ENCODE measurements around the gene VSNL1. TPM values are rescaled to one million over a fixed set of nuclear protein-coding genes. Genes with fewer than 3 reads are reported as not detected.

The VSNL1 gene
- total and polyA plus RNA-seq, 2 donors (not counting 1 experiment from before 2014, with no cell fraction given) = not detected

- Mint-ChIP-seq H3K27ac (no peak overlapping the region), H3K9me3 (ENCODE audit: insufficient read depth) (no peaks in the 10 kb centered on the region), H3K27me3 (no peaks in the 10 kb centered on the region), H3K4me3 (no peak overlapping the region), H3K4me1 (no peaks in the 10 kb centered on the region)
- Histone ChIP-seq H4K20me1 (ENCODE audit: control insufficient read depth, insufficient read depth, low read length, poor library complexity, severe bottlenecking) (no peaks in the 10 kb centered on the region), H3K4me1 (ENCODE audit: control insufficient read depth in 2 of 2, insufficient read depth in 2 of 2, low read length in 2 of 2) (no peaks in the 10 kb centered on the region), H3K9me3 (ENCODE audit: control extremely low read depth in 1 of 3, control insufficient read depth in 2 of 3, insufficient read depth in 1 of 3, low read length in 2 of 3) (no peaks in the 10 kb centered on the region), H3K4me2 (replicated peaks; ENCODE audit: low read depth, low read length, poor library complexity, severe bottlenecking) (no peak overlapping the region), H3K9ac (ENCODE audit: low read length) (no peak overlapping the region), H3K27ac (ENCODE audit: low read length in 2 of 2) (no peak overlapping the region), H3K79me2 (ENCODE audit: control insufficient read depth, insufficient read depth, low read length) (no peaks in the 10 kb centered on the region), H2AFZ (ENCODE audit: insufficient read depth, low read depth, low read length, poor library complexity, severe bottlenecking) (no peak overlapping the region), H3K4me3 (ENCODE audit: control extremely low read depth in 1 of 5, extremely low read depth in 1 of 5, insufficient read depth in 1 of 5, low read depth in 2 of 5, low read length in 4 of 5) (no peak overlapping the region), H3K36me3 (replicated peaks in 1 of 2; ENCODE audit: control extremely low read depth in 1 of 2, control insufficient read depth in 1 of 2, extremely low read depth in 1 of 2, insufficient read depth in 2 of 2, low read length in 1 of 2) (no peaks in the 10 kb centered on the region), H3K27me3 (replicated peaks in 1 of 4; ENCODE audit: control extremely low read depth in 1 of 4, control insufficient read depth in 3 of 4, insufficient read depth in 4 of 4, low read length in 3 of 4) (no peaks in the 10 kb centered on the region)
- ChIA-PET POLR2A (no interaction called here), CTCF (no interaction called here)
- intact Hi-C loops (cut with micrococcal nuclease) = no loop called here
- WGBS (ENCODE audit: insufficient coverage) = 100% methylated on average over 4 of the region's 4 CpGs
- DNase-seq = no peak
- no peak for ATAC-seq (ENCODE audit: low read depth)
- TF ChIP-seq EZH2 (IDR thresholded peaks at IDR 0.05; ENCODE audit: borderline replicate concordance, insufficient read depth, low read depth, low read length, poor library complexity, severe bottlenecking) = no peak
- TF ChIP-seq, protein P1, sequence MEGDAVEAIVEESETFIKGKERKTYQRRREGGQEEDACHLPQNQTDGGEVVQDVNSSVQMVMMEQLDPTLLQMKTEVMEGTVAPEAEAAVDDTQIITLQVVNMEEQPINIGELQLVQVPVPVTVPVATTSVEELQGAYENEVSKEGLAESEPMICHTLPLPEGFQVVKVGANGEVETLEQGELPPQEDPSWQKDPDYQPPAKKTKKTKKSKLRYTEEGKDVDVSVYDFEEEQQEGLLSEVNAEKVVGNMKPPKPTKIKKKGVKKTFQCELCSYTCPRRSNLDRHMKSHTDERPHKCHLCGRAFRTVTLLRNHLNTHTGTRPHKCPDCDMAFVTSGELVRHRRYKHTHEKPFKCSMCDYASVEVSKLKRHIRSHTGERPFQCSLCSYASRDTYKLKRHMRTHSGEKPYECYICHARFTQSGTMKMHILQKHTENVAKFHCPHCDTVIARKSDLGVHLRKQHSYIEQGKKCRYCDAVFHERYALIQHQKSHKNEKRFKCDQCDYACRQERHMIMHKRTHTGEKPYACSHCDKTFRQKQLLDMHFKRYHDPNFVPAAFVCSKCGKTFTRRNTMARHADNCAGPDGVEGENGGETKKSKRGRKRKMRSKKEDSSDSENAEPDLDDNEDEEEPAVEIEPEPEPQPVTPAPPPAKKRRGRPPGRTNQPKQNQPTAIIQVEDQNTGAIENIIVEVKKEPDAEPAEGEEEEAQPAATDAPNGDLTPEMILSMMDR (IDR thresholded peaks at IDR 0.05) = no peak
These were observed 94.5 kb downstream of the VSNL1 start for GRCh38 chr2:17634997-17635396.

DNA sequence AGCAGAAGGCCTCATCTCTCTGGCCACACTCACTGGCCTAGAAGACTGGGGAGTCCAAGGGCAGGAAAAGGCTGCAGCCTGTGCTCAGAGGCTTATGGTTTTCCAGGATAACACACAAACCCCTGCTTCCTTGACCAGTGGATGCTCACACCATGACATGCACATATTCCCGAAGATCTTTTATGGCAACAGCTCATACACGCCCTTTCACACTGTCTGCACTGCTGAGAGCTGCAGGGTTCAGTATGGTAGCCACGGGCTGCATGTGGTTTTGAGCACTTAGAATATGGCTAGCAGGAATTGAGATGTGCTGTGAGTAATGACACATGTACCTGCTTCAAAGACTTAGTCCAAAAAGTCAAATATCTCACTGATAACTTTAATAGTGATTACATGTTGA, 95.8 kb downstream of the VSNL1 start:
- Mint-ChIP-seq H3K4me1 (no peaks in the 10 kb centered on the region), H3K4me3 (no peak overlapping the region), H3K27ac (no peak overlapping the region), H3K27me3 (no peaks in the 10 kb centered on the region), H3K9me3 (ENCODE audit: insufficient read depth) (no peaks in the 10 kb centered on the region)
- DNase-seq (no peak), ATAC-seq (ENCODE audit: low read depth) (no peak)
- intact Hi-C loops (cut with micrococcal nuclease) = no loop called here
- H4K20me1 ChIP-seq (ENCODE audit: control insufficient read depth, insufficient read depth, low read length, poor library complexity, severe bottlenecking) = no peaks in the 10 kb centered on the region
- TF ChIP-seq, protein P1 (IDR thresholded peaks at IDR 0.05) = no peak
- TF ChIP-seq EZH2 (IDR thresholded peaks at IDR 0.05; ENCODE audit: borderline replicate concordance, insufficient read depth, low read depth, low read length, poor library complexity, severe bottlenecking) = no peak
- H3K27me3 ChIP-seq (replicated peaks in 1 of 4; ENCODE audit: control extremely low read depth in 1 of 4, control insufficient read depth in 3 of 4, insufficient read depth in 4 of 4, low read length in 3 of 4) = no peaks in the 10 kb centered on the region
- H3K36me3 ChIP-seq (replicated peaks in 1 of 2; ENCODE audit: control extremely low read depth in 1 of 2, control insufficient read depth in 1 of 2, extremely low read depth in 1 of 2, insufficient read depth in 2 of 2, low read length in 1 of 2) = no peaks in the 10 kb centered on the region
- WGBS (ENCODE audit: insufficient coverage) = 100% methylated on average over 1 of the region's 3 CpGs
- no peak overlapping the region for H3K4me3 ChIP-seq (ENCODE audit: control extremely low read depth in 1 of 5, extremely low read depth in 1 of 5, insufficient read depth in 1 of 5, low read depth in 2 of 5, low read length in 4 of 5)
- H2AFZ ChIP-seq (ENCODE audit: insufficient read depth, low read depth, low read length, poor library complexity, severe bottlenecking) = no peak overlapping the region
- ChIA-PET POLR2A (no interaction called here), CTCF (no interaction called here)
- no peaks in the 10 kb centered on the region for H3K4me1 ChIP-seq (ENCODE audit: control insufficient read depth in 2 of 2, insufficient read depth in 2 of 2, low read length in 2 of 2)
- H3K9ac ChIP-seq (ENCODE audit: low read length) = no peak overlapping the region
- H3K27ac ChIP-seq (ENCODE audit: low read length in 2 of 2) = no peak overlapping the region
- no peaks in the 10 kb centered on the region for H3K9me3 ChIP-seq (ENCODE audit: control extremely low read depth in 1 of 3, control insufficient read depth in 2 of 3, insufficient read depth in 1 of 3, low read length in 2 of 3)
- no peak overlapping the region for H3K4me2 ChIP-seq (replicated peaks; ENCODE audit: low read depth, low read length, poor library complexity, severe bottlenecking)
- H3K79me2 ChIP-seq (ENCODE audit: control insufficient read depth, insufficient read depth, low read length) = no peaks in the 10 kb centered on the region

Data from B cell (primary cell).